Pancreas (tissue), 10 donors: ENCODE data around the gene RPE. TPM values are rescaled to one million over a fixed set of nuclear protein-coding genes. Genes with fewer than 3 reads are reported as not detected.

Experiments
- ATAC-seq, 4 donors: fragments of 200-7000 bp; cut with Tn5 transposase; one replicate each; pipeline versions ENCODE4 v1.8.0 to v1.9.1; 2020; ENCODE audit warnings: mild to moderate bottlenecking in 4 of 4, moderate library complexity in 4 of 4
- DNase-seq, 6 donors: peaks; one replicate each; pipeline ENCODE4 v3.0.0-alpha.2; 2020
- FAIRE-seq: peaks from 2 replicates; lab custom pipeline; 2012; peaks lifted over from hg19 to GRCh38; lab: Jason Lieb, UNC
- H3K27ac ChIP-seq, 4 donors: fragments of 200-600 bp; sonication (generic); 1 replicate in 3 of 4; 2 replicates in 1 of 4; pipeline versions ENCODE4 v1.5.0 to v1.8.0; 2020
- H3K27me3 ChIP-seq, 4 donors: fragments of 200-600 bp; one replicate each; pipeline ENCODE4 v1.8.0; 2021
- H3K36me3 ChIP-seq, 3 donors: fragments of 200-600 bp; sonication (generic) in 1 of 3; one replicate each; pipeline versions ENCODE4 v1.5.0 to v1.8.0; 2020 to 2021
- H3K4me1 ChIP-seq, 3 donors: fragments of 200-600 bp; one replicate each; pipeline ENCODE4 v1.8.0; 2021
- H3K4me3 ChIP-seq, 4 donors: fragments of 200-600 bp; sonication (generic) in 2 of 4; one replicate each; pipeline versions ENCODE4 v1.5.0 to v1.8.0; 2020 to 2021
- H3K9me3 ChIP-seq, 4 donors: fragments of 200-600 bp; one replicate each; pipeline ENCODE4 v1.8.0; 2021
- WGBS, 2 donors: extraction: QIAGEN DNeasy Blood & Tissue Kit; methylation state at CpG; one replicate each; pipeline ENCODE4 v1.1.7; 2013; 5-methylcytosine and 5-hydroxymethylcytosine counted together
- intact Hi-C, 3 donors: fragments of 100-400 bp; cut with DNase I; formaldehyde crosslinking; loops; one replicate each; pipeline versions ENCODE4 v1.11.1 to v1.14.2; 2022
- polyA plus RNA-seq, 2 donors: library from polyadenylated mRNA; stranded (reverse); fragments of 200-250 nt; gene quantifications; one replicate each; pipeline ENCODE4 v1.2.3, GENCODE V29; 2013
- total RNA-seq, 6 donors: library from RNA; stranded (reverse); fragmentation: NEBNext Ultra II Directional in 4 of 6; extraction: Animal tissue kit (Norgen Biotek cat#: 25700) in 4 of 6; gene quantifications; one replicate each; pipeline versions ENCODE4 v1.2.1 to v1.2.4, GENCODE V29; 2021 to 2023
- TF ChIP-seq, protein P1 (sequence below), 4 donors: fragments of 200-600 bp; sonication (generic) in 3 of 4; IDR thresholded peaks; one replicate each; pipeline versions ENCODE4 v1.5.0 to v1.8.0; 2021; ENCODE audit warnings: antibody characterized with exemption in 4 of 4
- donor health status: healthy with polysubstance abuse.
- donor health status: DM: no; HTN: no; CAD: no; lungs with moderate emphysema.
- donor health status: DM: no; HTN: no; CAD: no.
- donor health status: control.
- donor health status: control.
- donor health status: Bipolar disorder and iron deficiency.
- donor health status: DM: yes; HTN: yes; CAD: no.
- donor health status: DM: no; HTN: no; CAD: no.
- donor health status: DM: no; HTN: no; CAD: no.
- donor health status: DM: yes; HTN: yes; CAD: no.

Gene RPE
- total and polyA plus RNA-seq, 8 donors, result 6.9 to 30.2 (median 12.1) TPM

DNA sequence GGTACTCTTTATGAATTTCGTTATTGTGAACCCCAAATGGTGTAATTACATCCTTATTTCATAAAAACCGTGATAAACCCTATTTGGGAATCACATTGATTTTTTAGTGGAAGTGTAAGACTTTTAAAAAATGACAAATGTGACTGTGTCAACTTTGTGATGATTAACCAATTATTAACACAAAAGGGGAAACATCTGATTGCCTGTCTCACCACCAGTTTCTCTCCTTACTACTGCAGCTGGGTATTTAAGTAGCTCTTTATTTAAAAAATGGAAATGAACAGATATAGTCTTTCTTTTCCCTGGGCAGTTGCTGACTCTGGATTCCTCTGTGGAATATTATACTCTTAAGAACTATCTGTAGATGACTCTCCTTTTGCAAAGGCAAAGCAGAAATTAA, 11.6 kb upstream of the RPE start:
- Histone ChIP-seq H3K27ac (no peak overlapping the region), H3K27me3 (no peaks in the 10 kb centered on the region), H3K9me3 (no peaks in the 10 kb centered on the region), H3K4me1 (no peaks in the 10 kb centered on the region), H3K4me3 (no peak overlapping the region), H3K36me3 (no peaks in the 10 kb centered on the region)
- TF ChIP-seq, protein P1, sequence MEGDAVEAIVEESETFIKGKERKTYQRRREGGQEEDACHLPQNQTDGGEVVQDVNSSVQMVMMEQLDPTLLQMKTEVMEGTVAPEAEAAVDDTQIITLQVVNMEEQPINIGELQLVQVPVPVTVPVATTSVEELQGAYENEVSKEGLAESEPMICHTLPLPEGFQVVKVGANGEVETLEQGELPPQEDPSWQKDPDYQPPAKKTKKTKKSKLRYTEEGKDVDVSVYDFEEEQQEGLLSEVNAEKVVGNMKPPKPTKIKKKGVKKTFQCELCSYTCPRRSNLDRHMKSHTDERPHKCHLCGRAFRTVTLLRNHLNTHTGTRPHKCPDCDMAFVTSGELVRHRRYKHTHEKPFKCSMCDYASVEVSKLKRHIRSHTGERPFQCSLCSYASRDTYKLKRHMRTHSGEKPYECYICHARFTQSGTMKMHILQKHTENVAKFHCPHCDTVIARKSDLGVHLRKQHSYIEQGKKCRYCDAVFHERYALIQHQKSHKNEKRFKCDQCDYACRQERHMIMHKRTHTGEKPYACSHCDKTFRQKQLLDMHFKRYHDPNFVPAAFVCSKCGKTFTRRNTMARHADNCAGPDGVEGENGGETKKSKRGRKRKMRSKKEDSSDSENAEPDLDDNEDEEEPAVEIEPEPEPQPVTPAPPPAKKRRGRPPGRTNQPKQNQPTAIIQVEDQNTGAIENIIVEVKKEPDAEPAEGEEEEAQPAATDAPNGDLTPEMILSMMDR (IDR thresholded peaks at IDR 0.05), result no peak
- no peak for DNase-seq
- ATAC-seq, result no peak
- FAIRE-seq, result no peak
- intact Hi-C loops, result no loop called here
- WGBS, 2 donors, result 46 to 50% methylated on average over 2 of the region's 2 CpGs

DNA sequence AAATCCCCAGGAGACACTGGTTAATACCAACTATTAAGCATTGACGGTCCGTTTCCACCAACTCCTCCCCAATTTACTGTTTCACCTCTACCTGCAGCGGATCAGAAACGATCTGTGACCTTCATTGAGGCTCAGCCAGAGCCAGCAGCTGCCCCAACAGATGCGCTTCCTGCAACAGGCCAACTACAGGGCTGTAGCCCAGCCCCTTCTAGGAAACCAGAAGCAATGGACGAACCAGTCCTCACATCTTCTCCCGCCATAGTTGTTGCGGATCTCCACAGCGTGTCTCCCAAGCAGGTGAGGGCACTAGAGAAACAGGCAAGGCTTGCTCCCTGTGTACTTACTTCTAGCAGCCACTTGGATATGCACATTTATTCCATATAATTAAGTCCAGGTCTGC, 8.5 kb upstream of the RPE start:
- no peak overlapping the region for H3K27ac ChIP-seq
- ATAC-seq (no peak), DNase-seq (no peak), FAIRE-seq (no peak)
- no peak overlapping the region for H3K4me3 ChIP-seq
- no peaks in the 10 kb centered on the region for H3K27me3 ChIP-seq
- intact Hi-C loops, result no loop called here
- WGBS, 2 donors, result 91% methylated on average over 9 of the region's 9 CpGs
- no peaks in the 10 kb centered on the region for H3K4me1 ChIP-seq
- TF ChIP-seq, protein P1 (IDR thresholded peaks at IDR 0.05), result no peak
- H3K36me3 ChIP-seq, result no peaks in the 10 kb centered on the region
- H3K9me3 ChIP-seq, result no peaks in the 10 kb centered on the region

DNA sequence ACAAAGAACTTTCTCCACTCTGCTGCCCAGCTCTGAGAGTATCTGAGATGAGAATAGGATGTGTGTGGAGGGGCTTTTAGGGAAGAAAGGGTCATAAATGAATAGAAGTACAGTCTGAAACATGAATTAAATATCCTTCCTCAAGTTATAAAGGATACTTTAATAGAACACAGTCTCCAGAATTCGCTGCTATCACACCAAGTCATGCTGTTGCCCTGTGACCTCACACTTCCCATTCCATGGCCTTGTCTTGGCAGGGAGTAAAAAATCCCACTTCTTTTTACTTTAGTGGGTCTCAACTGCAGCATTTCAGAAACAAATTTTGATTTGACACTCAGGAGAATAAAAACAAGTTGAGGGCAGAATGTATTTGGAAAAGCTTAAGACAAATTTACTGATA, 3.8 kb upstream of the RPE start:
- DNase-seq, result no peak
- WGBS, 2 donors, result 48 to 55% methylated on average over 1 of the region's 1 CpG
- H3K9me3 ChIP-seq, result no peaks in the 10 kb centered on the region
- no peaks in the 10 kb centered on the region for H3K36me3 ChIP-seq
- H3K4me3 ChIP-seq, result no peak overlapping the region
- intact Hi-C loops, result no loop called here
- ATAC-seq, result no peak
- H3K4me1 ChIP-seq, result peaks cover 3 to 6% (median 5%) of the 10 kb centered on the region in 3 donors
- no peak for FAIRE-seq
- no peak overlapping the region for H3K27ac ChIP-seq
- TF ChIP-seq, protein P1 (IDR thresholded peaks at IDR 0.05), result no peak
- H3K27me3 ChIP-seq, result no peaks in the 10 kb centered on the region

DNA sequence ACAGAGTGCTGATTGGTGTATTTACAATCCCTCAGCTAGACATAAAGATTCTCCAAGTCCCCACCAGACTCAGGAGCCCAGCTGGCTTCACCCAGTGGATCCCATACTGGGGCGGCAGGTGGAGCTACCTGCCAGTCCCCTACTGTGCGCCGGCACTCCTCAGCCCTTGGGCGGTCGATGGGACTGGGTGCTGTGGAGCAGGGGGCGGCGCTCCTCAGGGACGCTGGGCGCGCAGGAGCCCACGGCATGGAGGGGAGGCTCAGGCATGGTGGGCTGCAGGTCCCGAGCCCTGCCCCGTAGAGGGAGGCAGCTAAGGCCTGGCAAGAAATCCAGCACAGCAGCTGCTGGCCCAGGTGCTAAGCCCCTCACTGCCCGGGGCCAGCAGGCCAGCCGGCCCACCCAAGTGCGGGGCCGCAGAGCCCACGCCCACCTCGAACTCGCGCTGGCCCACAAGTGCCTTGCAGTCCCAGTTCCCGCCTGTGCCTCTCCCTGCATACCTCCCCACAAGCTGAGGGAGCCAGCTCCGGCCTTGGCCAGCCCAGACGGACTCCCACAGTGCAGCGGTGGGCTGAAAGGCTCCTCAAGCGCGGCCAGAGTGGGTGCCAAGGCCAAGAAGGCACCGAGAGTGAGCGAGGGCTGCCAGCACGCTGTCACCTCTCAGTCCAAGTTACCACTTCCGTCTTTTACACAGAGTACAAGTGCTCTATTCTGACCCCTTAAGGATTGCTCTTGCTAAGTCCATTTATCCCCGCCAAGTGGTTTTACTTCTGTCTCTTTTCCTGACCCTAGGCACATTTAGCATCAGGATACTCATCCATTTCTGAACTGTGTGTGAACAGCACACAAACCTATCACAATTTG, 1.7 kb upstream of the RPE start:
- peaks cover 13 to 24% (median 14%) of the 10 kb centered on the region in 3 donors for H3K4me1 ChIP-seq
- no peak overlapping the region for H3K4me3 ChIP-seq
- FAIRE-seq, result no peak
- H3K36me3 ChIP-seq, result no peaks in the 10 kb centered on the region
- ATAC-seq, result no peak
- H3K27me3 ChIP-seq, result no peaks in the 10 kb centered on the region
- TF ChIP-seq, protein P1 (IDR thresholded peaks at IDR 0.05), result no peak
- intact Hi-C loops, result no loop called here
- peak in 3 of 6 donors; percentile 27 to 71 (median 45) for DNase-seq
- WGBS, 2 donors, result 96 to 98% methylated on average over 31 to 32 of the region's 32 CpGs
- no peak overlapping the region for H3K27ac ChIP-seq
- no peaks in the 10 kb centered on the region for H3K9me3 ChIP-seq

DNA sequence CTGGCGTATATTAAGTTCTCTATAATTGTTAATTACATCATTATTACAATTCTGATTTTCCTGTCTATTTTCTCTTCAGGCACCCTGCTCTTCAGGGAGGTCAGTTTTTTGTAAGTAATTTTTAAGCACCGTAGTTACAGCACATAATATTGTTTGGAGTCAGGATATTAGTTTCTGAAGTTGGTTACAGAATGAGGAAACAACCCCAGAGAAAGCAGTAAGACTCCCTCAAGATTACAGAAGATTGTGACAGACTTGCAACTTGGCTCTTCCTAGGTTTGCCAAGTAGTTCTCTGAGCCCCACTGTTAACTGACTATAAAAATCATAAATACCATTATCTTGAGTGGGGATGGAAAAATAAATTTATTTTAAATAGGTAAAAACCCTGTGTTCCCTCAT, 921 bp downstream of the RPE start:
- Histone ChIP-seq H3K27ac (no peak overlapping the region), H3K36me3 (no peaks in the 10 kb centered on the region), H3K4me1 (peaks cover 13 to 32% (median 25%) of the 10 kb centered on the region in 3 donors), H3K4me3 (peak overlapping the region; percentile 74 to 82 (median 81)), H3K9me3 (no peaks in the 10 kb centered on the region), H3K27me3 (no peaks in the 10 kb centered on the region)
- ATAC-seq (no peak), DNase-seq (no peak), FAIRE-seq (no peak)
- 17 to 22% methylated on average over 2 of the region's 2 CpGs for WGBS, 2 donors
- intact Hi-C loops, result no loop called here
- TF ChIP-seq, protein P1 (IDR thresholded peaks at IDR 0.05), result no peak
